Measurements from ENCODE around the gene SLC45A2.

GRCh38 chr5:33994845-33995244, 10.4 kb upstream of the SLC45A2 start:
- no peak for TF ChIP-seq CTCF (IDR thresholded peaks at IDR 0.05)
- no peak for TF ChIP-seq POLR2A (IDR thresholded peaks at IDR 0.05)
